GM19238 (cell line): Measurements from ENCODE around the gene HSF4.

Experiments
- DNase-seq: peaks from one replicate; pipeline ENCODE4 v3.0.0; 2011; ENCODE audit warnings: low spot score; ENCODE audit not compliant: insufficient read length

HSF4 gene

GRCh38 chr16:67200491-67200890, 35.9 kb downstream of the HSF4 start:
- DNase-seq = no peak

- DNase-seq = no peak
Measured at GRCh38 chr16:67201411-67202345, 37.1 kb downstream of the HSF4 start.

- no peak for DNase-seq
Measured at GRCh38 chr16:67202426-67202825, 37.9 kb downstream of the HSF4 start.

GRCh38 chr16:67202956-67203493, 38.5 kb downstream of the HSF4 start:
- no peak for DNase-seq

GRCh38 chr16:67204076-67204475, 39.5 kb downstream of the HSF4 start:
- no peak for DNase-seq

GRCh38 chr16:67206129-67206837, 41.7 kb downstream of the HSF4 start:
- DNase-seq = no peak

GRCh38 chr16:67206838-67207248, 42.3 kb downstream of the HSF4 start:
- DNase-seq = no peak

GRCh38 chr16:67207249-67208091, 42.9 kb downstream of the HSF4 start:
- DNase-seq = no peak

- DNase-seq = no peak
Measured at GRCh38 chr16:67208154-67208896, 43.8 kb downstream of the HSF4 start.

GRCh38 chr16:67209565-67209964, 45.0 kb downstream of the HSF4 start:
- no peak for DNase-seq

GRCh38 chr16:67210069-67210937, 45.8 kb downstream of the HSF4 start:
- no peak for DNase-seq

- no peak for DNase-seq
Measured at GRCh38 chr16:67211674-67212073, 47.1 kb downstream of the HSF4 start.

GRCh38 chr16:67212766-67213165, 48.2 kb downstream of the HSF4 start:
- DNase-seq = no peak

- DNase-seq = no peak
Measured at GRCh38 chr16:67213197-67214019, 48.9 kb downstream of the HSF4 start.

GRCh38 chr16:67215706-67216105, 51.2 kb downstream of the HSF4 start:
- no peak for DNase-seq

GRCh38 chr16:67216612-67217490, 52.3 kb downstream of the HSF4 start:
- no peak for DNase-seq
